Middle frontal gyrus (tissue), 1 donor: ENCODE results near the gene ATL3.
A peak's percentile ranks its signal among the peaks of the same experiment; 100 is the strongest.
"Not testable (repeated sequence)": the region's sequence is repeated elsewhere in the genome, so short reads cannot be mapped to it uniquely, and the experiment has no call there.

ENCODE experiments used
- DNase-seq: peaks from one replicate; pipeline ENCODE4 v3.0.0-alpha.2; 2015; ENCODE audit warnings: low spot score; ENCODE audit errors: extremely low spot score

ATL3 gene

DNA sequence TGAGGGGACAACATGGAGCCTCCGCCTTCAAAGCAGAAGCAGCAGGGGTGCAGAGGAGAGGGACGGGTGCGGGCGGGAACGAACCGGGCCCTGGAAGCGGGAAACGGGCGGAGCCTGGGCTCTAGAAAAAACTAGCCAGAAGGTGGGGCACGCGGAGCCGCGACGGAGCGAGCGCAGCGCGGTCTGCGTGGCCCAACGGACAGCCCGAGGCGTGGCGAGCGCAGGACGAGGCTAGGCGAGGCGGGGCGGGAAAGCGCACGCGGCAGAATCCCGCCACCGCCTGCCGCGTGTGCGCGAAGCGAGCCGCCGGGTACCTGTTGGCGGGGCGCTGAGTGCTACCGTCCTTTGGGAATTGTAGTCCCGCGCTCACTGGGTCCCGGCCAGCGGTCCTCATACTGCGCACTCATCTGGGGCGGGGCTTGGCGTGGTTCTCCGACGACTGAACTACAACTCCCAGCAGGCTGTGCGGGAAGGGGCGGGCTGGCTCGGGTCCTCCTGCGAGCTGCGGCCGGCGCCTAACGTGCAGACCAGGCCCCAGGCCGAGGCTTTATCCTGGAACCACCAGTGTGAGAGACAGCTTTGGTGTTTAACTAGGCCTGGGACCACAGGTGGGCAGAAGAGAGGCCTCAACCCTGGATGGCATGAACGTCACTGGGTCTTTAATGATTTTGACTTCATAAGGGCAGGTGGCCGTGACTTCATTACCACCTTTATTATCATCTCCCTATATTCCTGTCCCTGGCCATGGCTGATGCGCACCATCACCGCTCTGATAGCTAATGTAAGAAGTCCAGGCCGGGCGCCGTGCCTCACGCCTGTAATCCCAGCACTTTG, at the start of gene ATL3:
Gene ATL3 (minus strand): TSS at position 55 of the 834 bp plus-strand sequence. CDS start 41 bp downstream, at position 14.
- peak; percentile 91 for DNase-seq

GRCh38 chr11:63720611-63721010, 49.4 kb upstream of the ATL3 start:
- no peak for DNase-seq

DNA sequence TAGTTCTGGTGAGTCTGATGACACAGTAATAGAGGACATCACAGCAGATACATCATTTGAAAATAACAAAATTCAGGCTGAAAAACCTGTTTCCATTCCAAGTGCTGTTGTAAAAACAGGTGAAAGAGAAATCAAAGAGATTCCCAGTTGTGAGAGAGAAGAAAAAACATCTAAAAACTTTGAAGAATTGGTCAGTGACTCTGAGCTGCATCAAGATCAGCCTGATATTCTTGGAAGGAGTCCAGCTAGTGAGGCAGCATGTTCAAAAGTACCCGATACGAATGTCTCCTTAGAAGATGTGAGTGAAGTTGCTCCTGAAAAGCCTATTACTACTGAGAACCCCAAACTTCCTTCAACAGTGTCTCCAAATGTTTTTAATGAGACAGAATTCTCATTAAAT, 48.8 kb upstream of the ATL3 start:
- no peak for DNase-seq

DNA sequence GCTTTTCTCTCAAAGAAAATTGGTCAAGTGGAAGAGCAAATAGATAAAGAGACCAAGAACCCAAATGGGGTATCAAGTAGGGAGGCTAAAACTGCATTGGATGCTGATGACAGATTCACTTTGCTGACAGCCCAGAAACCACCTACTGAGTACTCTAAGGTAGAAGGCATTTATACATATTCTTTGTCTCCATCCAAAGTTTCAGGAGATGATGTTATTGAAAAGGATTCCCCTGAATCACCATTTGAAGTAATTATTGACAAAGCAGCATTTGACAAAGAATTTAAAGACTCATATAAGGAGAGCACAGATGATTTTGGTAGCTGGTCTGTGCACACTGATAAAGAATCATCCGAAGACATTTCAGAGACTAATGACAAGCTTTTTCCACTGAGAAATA, 47.8 kb upstream of the ATL3 start:
- no peak for DNase-seq

DNA sequence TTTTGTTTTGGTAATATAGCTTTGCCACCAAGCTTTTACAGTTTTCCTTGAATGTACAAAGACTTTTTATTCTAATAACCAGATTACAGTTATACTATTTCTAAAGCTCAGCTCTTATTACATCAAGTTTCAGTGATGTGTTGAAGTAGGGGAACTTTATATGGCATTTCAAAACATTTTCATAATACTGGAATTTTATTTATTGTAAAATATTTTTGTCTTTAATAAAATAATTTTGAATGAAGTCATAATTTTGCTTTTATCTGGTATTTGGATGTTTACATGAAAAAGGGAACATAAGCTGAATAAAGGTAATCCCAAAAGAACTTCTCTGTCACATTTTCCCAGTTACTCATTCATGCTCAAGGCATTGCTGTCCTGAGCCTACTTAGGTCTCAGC, 44.9 kb upstream of the ATL3 start:
- DNase-seq = no peak

- no peak for DNase-seq
Measured at GRCh38 chr11:63713766-63714165, 42.6 kb upstream of the ATL3 start.

GRCh38 chr11:63711838-63712237, 40.7 kb upstream of the ATL3 start:
- no peak for DNase-seq

DNA sequence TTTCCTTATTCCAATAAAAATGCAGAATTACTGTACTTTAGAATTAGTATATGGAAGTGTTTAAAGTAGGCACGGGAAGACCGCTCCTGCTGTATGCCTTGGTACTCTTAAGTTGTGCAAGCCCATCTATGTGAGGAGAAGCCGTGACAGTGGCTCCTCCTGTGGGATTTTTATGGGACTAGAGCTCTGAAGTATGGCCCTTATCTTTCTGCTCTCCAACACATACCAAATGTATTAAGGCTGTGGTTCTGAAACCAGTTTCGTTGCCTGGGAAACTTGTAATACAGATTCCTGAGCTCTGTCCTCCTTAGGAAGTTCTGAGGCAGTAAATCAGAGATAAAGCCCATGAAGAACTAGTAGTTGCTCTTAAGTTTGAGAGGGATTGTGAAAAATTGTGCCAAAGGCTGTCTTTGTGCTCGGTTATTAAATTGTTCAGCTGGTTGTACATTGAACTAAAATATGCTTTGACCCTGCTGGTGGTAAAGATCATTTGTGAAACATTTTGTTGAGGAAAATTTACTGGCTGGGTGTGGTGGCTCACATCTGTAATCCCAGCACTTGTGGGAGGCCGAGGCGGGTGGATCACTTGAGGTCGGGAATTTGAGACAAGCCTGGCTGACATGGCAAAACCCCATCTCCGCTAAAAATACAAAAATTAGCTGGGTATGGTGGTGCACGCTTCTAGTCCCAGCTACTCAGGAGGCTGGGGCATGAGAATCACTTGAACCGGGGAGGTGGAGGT, 39.5 kb upstream of the ATL3 start:
- DNase-seq = no peak

GRCh38 chr11:63709336-63709884, 38.2 kb upstream of the ATL3 start:
- no peak for DNase-seq

- no peak for DNase-seq
Measured at GRCh38 chr11:63708764-63709163, 37.6 kb upstream of the ATL3 start.

DNA sequence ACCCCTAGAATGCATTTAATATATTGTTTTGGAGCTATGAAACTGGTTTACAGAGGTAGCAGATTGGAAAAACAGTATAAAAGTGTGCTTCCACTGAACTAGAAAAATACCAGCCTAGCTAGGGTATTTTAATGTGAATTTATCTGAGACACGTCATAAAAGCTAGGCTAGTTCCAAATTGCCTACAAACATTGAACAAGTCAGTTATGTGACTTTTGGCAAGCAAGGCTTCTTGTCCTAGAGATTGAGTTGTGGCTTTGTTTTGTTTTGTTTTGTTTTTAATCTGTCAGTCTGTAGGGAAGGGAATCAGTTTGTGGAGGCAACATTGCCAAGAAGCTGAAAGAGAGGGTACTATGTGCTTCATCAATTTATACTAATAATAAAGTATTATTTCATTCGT, 34.4 kb upstream of the ATL3 start:
- DNase-seq = no peak

DNA sequence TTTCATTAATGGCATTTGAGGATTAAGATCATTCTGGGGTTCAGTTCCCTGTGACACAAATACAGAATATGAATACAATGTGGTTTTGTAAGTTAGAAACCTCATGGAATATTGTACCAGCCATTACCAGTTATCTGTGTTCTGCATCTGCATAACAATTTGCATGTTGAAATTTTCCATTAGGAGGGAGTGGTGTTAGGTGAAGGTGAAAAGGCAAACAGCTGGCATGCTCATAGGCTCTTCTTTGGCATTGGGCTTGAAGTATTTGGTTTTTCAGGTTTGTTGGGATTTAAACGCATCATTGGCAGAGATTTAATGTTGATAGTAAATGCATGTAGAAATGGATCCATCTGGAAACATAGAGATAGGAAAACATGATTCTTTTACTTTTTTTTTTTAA, 28.7 kb upstream of the ATL3 start:
- no peak for DNase-seq

GRCh38 chr11:63698976-63699733, 28.0 kb upstream of the ATL3 start:
- no peak for DNase-seq

- no peak for DNase-seq
Measured at GRCh38 chr11:63694596-63694995, 23.4 kb upstream of the ATL3 start.

DNA sequence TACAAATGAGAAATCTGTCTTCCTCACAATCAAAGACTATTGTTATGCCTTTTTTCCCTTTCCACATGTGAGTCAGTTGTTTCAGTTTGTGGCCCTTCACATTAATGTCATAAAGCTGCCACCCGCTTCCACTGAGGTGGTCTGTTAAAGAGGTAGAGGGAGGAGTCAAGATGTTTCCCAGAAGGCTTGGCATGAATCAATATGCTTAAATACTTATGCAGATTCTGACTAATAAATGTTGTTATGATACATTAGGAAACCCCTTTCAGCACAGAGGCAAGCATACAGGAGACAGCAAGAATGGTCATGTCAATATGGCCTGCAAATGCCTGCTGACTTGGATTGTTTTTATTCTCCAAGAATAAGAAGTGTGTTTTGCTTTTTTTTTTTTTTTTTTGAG, 16.7 kb upstream of the ATL3 start:
- DNase-seq = no peak

DNA sequence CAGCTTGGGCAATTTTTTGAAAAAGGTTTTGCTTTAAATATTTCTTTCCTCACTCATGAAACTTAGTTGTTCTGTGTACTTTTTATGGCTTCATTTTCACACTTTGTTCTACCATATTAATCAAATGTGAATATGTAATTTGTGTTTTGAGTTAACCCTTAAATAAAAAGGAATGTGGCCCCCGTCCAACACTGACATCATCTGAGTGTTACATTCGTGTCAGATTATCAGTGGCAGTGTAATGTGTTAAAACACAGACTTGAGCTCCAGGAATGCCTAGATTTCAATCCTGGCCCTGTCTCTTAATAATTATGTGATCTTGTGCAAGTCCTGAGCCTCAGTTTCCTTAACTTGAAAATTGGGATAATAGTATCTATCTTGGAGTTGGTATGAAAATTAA, 15.8 kb upstream of the ATL3 start:
- DNase-seq = no peak

DNA sequence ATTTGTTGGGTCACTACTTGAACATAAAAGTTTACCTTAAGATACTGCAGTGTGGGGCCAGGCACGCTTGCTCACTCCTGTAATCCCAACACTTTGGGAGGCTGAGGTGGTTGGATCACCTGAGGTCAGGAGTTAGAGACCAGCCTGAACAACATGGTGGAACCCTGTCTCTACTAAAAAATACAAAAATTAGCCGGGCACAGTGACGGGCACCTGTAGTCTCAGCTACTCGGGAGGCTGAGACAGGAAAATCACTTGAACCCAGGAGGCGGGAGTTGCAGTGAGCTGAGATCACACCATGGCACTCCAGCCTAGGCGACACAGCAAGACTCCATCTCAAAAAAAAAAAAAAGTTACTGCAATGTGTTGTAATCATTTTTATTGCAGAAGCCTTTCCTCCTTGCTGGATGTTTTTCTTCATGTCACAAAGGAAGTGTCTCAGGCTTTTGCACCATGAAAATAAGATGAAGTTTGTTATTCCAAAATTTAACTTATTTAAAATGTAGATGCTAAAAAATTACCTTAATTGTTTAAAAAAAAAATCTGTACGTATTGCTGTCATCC, 14.1 kb upstream of the ATL3 start:
- DNase-seq = not testable (repeated sequence)

- no peak for DNase-seq
Measured at GRCh38 chr11:63683133-63683991, 12.2 kb upstream of the ATL3 start.

- no peak for DNase-seq
Measured at GRCh38 chr11:63682066-63683021, 11.2 kb upstream of the ATL3 start.
